Peyer's patch (tissue), 4 donors: Measurements from ENCODE around the gene MACO1.
"Not testable (repeated sequence)": the region's sequence is repeated elsewhere in the genome, so short reads cannot be mapped to it uniquely, and the experiment has no call there.

Experiments used
- CTCF ChIP-seq, 6 experiments: fragments of 450-650 bp in 4 of 6; fragments of 200-600 bp in 2 of 6; sonication (generic) in 1 of 6; IDR thresholded peaks; one replicate each; pipeline ENCODE4 v1.5.1; 2017 to 2019; ENCODE audit warnings: antibody characterized with exemption in 6 of 6, mild to moderate bottlenecking in 3 of 6, moderate library complexity in 1 of 6
- POLR2A ChIP-seq, 2 donors: fragments of 450-650 bp; IDR thresholded peaks; one replicate each; pipeline ENCODE4 v1.5.1; 2017; ENCODE audit warnings: antibody characterized with exemption in 2 of 2, mild to moderate bottlenecking in 2 of 2, moderate library complexity in 2 of 2

DNA sequence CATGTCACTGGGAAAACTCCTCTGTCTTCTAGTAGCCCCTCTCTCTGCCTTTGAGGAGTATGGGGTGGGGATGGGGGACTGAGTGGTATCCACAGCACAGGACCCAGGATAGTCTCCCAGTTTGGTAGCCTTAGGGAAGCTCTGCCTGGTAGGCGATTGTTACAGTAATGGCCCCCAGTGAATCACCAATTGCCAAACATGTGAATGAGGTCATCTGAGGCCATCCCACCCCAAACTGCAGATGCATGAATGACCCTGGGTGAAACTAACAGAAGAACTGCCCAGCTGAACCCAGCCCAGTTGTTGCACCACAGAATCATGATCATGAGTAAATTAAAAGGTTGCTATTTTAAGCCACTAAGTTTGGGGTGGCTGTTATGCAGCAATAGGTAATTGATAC lies 16.1 kb upstream of the MACO1 start:
- TF ChIP-seq CTCF, POLR2A (IDR thresholded peaks at IDR 0.05): not testable (repeated sequence)
